OCI-M2 (cell line): Measurements from ENCODE around the gene UBE2L3.
"Not testable (repeated sequence)": the region's sequence is repeated elsewhere in the genome, so short reads cannot be mapped to it uniquely, and the experiment has no call there.

Experiments used
- DNase-seq: peaks from one replicate; lab custom pipeline; 2025; ENCODE audit not compliant: unreplicated experiment; lab: John Stamatoyannopoulos, UW

Gene UBE2L3

GRCh38 chr22:21626073-21626734 lies 58.7 kb downstream of the UBE2L3 start:
- DNase-seq, result no peak

DNA sequence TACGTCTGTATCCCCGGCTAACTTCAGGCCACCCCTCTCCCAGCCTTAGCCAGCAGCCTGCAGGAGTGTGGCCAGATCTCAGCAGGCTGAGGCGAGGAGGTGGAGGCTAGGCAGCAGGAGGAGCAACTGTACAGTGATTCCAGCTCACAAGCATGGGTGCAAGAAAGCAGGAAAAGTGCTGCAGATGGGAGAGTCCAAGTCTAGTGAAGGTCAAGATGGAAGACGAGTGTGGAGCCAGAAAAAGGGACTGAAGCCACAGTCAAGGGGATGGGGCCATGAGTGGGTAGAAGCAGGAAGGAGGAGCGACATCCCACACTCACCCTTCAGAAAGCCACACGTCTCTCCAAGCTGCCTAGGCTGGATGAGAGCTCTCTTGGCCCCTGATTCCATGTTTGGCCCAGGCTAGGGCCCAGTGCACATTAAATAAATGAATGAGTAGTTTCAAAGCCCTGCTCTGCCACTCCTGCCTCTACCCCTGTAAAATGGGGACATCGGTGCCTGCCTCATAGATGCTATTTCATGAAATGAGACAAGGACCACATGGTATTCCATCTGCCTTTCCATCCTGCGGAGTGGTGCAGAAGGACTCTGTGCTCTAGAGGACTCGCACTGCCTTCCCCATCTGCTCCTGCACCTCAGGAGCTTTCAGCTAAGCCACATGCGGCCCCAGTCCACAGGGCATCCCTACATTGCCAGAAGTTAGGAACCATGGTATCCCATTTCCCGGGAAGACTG lies 59.4 kb downstream of the UBE2L3 start:
- DNase-seq, result no peak

GRCh38 chr22:21628386-21629254 lies 61.1 kb downstream of the UBE2L3 start:
- DNase-seq, result no peak

- peak; percentile 70 for DNase-seq
These were observed 62.0 kb downstream of the UBE2L3 start, which contains the start of gene YDJC for GRCh38 chr22:21629255-21630149. Gene YDJC, minus strand, starts transcription at chr22:21630022. Its CDS starts 8 bp downstream, at chr22:21630014.

DNA sequence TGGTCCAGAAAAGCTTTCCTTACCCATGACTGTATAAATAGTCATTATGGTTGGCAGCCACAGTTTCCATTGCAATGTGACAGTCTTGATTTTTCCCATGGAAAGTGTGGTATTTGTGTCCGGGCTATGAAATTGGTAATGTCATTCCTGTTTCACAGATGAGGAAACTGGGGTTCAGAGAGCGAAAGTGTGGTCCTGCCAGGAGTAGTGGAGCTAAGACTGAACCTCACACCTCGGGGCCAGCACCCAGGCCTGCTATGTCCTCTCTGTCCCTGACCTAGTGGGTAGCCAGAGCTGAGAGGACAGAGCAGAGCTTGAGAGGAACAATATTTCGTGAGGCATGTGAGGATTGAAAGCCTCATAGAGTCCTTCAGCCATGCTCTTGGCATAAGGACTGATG lies 63.5 kb downstream of the UBE2L3 start:
- no peak for DNase-seq

DNA sequence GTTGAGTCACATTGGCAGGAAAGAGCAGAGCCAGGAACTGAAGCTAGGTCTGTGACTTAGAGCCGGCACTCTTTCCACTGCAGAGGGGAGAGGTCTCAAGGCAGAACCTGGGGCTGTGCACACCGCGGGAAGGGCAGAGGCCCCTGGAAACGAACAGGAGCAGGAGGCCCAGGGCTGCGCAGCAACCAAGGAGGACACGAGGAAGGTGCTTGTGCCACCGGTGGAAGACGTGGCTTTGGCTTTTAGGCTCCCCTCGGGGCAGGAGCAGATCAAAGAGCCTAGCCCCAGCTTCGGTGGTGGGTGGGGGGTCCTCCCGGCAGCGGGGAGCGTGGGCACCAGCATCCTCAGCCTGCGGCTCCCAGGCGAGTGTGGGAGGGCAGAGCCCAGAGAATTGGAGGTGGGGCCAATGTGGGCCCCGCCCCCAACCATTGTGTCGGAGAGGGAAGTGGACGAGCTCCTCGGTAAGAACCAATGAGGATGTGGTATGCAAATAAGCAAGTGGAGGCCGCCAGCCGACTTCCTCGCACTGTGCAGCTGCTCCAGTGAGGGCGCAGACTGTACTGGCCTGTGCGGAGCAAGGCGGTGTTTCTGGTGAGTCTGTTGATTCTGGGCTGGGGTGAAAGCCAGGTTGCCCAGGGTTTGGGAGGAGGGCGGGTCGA lies 64.9 kb downstream of the UBE2L3 start, which contains the start of gene CCDC116:
CCDC116 (plus strand) TSS at position 524 of the 659 bp plus-strand sequence. CDS start 422 bp downstream, outside the sequence.
- DNase-seq, result peak; percentile 22

GRCh38 chr22:21632931-21633330 lies 65.4 kb downstream of the UBE2L3 start:
- no peak for DNase-seq

- no peak for DNase-seq
These were observed 66.0 kb downstream of the UBE2L3 start for GRCh38 chr22:21633481-21633880.

DNA sequence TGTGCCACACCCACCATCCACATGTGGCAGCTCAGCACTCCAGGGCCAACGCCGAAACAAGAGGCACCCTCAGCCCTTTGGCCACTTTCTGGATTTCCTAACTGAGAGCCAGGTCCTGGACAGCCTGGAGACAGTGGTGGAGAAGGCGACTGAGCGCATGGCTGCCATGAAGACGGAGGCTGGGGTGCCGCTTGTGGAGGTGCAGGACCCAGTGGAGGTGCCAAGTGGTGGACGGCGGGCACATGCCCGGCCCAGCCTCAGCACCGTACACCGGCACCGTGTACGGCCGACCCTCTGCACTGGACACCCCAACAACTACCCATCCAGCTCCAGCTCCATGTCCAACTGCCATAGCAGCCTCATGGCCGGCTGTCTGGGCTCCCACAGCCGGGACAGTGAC lies 66.6 kb downstream of the UBE2L3 start:
- no peak for DNase-seq

GRCh38 chr22:21634844-21635243 lies 67.3 kb downstream of the UBE2L3 start:
- no peak for DNase-seq

DNA sequence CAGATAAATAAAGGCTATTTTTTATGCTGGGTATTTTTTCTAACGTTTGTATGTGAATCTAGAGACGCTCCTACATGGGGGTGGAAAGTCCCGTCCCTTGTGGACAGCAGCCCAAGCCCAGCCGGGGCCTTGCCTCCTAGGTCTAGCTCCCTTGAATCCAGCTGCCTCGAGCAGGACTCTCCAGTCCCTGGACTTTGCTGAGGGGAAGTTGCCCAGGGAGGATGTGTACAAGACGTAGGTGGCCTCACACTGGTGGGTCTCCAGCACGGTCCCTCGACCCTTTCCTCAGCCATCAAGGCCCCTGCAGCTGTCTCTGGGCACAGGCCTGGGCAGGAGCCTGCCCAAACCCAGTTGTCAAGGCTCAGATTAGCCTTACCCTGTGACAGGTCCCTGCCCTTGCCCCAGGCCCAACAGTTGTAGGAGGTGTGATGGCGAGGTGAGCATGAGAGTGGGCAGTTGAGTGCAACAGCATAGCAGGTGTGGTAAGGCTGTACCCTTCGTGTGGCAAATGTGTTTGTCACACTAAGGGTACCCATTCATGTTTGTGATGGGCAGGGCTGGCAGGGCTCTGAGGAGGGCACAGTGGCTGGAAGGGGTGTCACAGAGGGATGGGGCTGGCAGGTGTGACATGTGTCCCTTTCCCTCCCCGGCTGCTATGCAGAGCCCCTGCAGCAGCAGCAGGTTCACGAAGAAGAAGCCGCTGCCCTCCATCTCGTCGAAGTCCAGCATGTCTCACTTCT lies 68.4 kb downstream of the UBE2L3 start:
- DNase-seq, result no peak

- DNase-seq, result no peak
These were observed 69.2 kb downstream of the UBE2L3 start for GRCh38 chr22:21636629-21637218.

DNA sequence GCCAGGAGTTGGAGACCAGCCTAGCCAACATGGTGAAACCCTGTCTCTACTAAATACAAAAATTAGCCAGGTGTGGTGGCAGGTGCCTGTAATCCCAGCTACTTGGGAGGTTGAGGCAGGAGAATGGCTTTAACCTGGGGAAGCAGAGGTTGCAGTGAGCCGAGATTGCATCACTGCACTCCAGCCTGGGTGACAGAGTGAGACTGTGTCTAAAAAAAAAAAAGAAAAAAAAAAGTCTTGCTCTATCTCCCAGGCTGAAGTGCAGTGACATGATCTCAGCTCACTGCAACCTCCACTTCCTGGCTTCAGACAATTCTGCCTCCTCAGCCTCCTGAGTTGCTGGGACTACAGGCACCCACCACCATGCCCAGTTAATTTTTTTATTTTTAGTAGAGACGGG lies 69.9 kb downstream of the UBE2L3 start:
- DNase-seq, result not testable (repeated sequence)

DNA sequence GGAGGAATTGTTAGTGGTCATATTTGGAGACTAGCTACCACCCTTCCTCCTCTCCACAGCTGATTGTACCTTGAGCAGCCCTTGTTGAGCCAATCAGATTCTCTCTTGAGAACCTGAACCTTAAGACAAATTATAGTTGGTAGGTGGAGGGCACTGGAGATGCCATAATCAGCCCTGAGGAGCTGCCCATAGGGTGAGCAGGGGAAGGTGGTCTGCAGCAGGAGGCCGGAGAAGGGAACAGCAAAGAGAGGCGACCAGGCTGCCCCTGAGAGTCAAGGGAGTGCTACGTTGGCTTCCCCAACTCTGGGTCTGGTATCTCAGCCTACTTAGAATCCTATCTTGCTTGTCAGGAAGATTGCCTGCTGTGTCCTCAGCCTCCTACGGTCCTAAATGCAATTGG lies 71.8 kb downstream of the UBE2L3 start:
- DNase-seq, result no peak

GRCh38 chr22:21640810-21641209 lies 73.3 kb downstream of the UBE2L3 start:
- DNase-seq, result no peak

- DNase-seq, result no peak
These were observed 73.9 kb downstream of the UBE2L3 start for GRCh38 chr22:21641417-21641788.

DNA sequence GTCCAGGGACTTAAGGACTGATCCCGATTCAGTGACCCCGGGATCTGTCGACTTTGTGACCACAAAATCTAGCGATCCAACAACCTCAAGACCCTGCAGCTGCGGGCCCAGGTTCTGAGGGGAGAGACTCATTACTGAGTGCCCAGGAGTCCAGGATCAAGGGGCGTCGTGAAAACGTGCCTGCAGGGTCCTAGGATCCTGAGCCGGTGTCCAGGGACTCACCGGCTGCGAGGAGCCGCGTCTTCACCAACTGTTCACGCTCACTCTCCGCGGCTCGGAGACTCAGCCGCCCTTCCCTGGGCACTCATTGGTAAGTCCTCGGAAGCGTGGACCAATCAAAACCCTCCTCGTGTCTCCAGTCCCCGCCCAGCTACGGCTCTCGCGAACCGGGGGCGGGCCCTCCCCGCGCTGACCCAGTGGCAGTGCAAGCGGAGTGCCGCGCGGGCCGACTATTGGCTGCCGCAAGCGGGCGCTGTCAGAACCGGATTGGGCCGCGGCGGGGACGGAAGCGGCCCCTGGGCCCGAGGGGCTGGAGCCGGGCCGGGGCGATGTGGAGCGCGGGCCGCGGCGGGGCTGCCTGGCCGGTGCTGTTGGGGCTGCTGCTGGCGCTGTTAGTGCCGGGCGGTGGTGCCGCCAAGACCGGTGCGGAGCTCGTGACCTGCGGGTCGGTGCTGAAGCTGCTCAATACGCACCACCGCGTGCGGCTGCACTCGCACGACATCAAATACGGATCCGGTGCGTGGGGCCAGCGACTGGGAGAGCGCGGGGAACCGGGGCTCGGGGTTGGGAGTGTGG lies 74.5 kb downstream of the UBE2L3 start, which contains the start of gene SDF2L1:
SDF2L1 (plus strand) TSS at position 514 of the 795 bp plus-strand sequence; CDS start at position 549, 35 bp downstream.
- DNase-seq, result peak; percentile 80
